Mesodermal cell (in vitro differentiated cells): ENCODE data around the gene MEX3A.
"Not testable (repeated sequence)": the region's sequence is repeated elsewhere in the genome, so short reads cannot be mapped to it uniquely, and the experiment has no call there.

Experiments used
- H3K27ac ChIP-seq: 2 replicates; pipeline ENCODE4 v1.7.0; 2013; ENCODE audit warnings: mild to moderate bottlenecking, low read depth, low read length, moderate library complexity; ENCODE audit not compliant: severe bottlenecking
- H3K36me3 ChIP-seq: 2 replicates; pipeline ENCODE4 v1.7.1; 2013; ENCODE audit warnings: mild to moderate bottlenecking, low read length, moderate library complexity; ENCODE audit not compliant: control insufficient read depth, insufficient read depth
- H3K4me1 ChIP-seq: one replicate; pipeline ENCODE4 v1.7.1; 2013; ENCODE audit warnings: mild to moderate bottlenecking, low read length; ENCODE audit not compliant: insufficient read depth, control insufficient read depth, poor library complexity, severe bottlenecking
- H3K4me3 ChIP-seq: 2 replicates; pipeline ENCODE4 v1.7.0; 2013; ENCODE audit warnings: low read length, control low read depth, mild to moderate bottlenecking; ENCODE audit not compliant: insufficient read depth, poor library complexity, severe bottlenecking; ENCODE audit errors: extremely low read depth
- H3K9me3 ChIP-seq: 2 replicates; pipeline ENCODE4 v1.7.1; 2013; ENCODE audit warnings: mild to moderate bottlenecking, low read length, moderate library complexity; ENCODE audit not compliant: control insufficient read depth
- WGBS, 2 experiments: methylation state at CpG; one replicate each; pipeline ENCODE4 v1.1.5; 2013; ENCODE audit warnings: missing lambda C conversion rate in 2 of 2; ENCODE audit not compliant: insufficient coverage in 2 of 2; 5-methylcytosine and 5-hydroxymethylcytosine counted together

MEX3A gene

GRCh38 chr1:156075162-156075561 is 7.1 kb downstream of the MEX3A start:
- H3K4me1 ChIP-seq: peaks cover 46% of the 10 kb centered on the region
- H3K4me3 ChIP-seq: no peak overlapping the region
- peak overlapping the region; percentile 29 for H3K27ac ChIP-seq
- 43 to 44% methylated on average over 1 of the region's 3 CpGs for WGBS, 2 experiments
- peaks cover 69% of the 10 kb centered on the region for H3K36me3 ChIP-seq
- H3K9me3 ChIP-seq: no peaks in the 10 kb centered on the region

- Histone ChIP-seq H3K4me1 (peaks cover 46% of the 10 kb centered on the region), H3K36me3 (peaks cover 64% of the 10 kb centered on the region), H3K9me3 (no peaks in the 10 kb centered on the region), H3K4me3 (no peak overlapping the region), H3K27ac (peak overlapping the region; percentile 10)
- 70 to 100% methylated on average over 2 of the region's 8 CpGs for WGBS, 2 experiments
Observed at GRCh38 chr1:156074661-156075060, 7.6 kb downstream of the MEX3A start.

- WGBS, 2 experiments: 0% methylated on average over 1 of the region's 5 CpGs; no CpG with 5 or more reads in 1 of the 2 experiments
- no peak overlapping the region for H3K27ac ChIP-seq
- H3K9me3 ChIP-seq: no peaks in the 10 kb centered on the region
- H3K36me3 ChIP-seq: peaks cover 57% of the 10 kb centered on the region
- H3K4me1 ChIP-seq: peaks cover 44% of the 10 kb centered on the region
- H3K4me3 ChIP-seq: no peak overlapping the region
Observed at GRCh38 chr1:156073740-156074139, 8.5 kb downstream of the MEX3A start.

- Histone ChIP-seq H3K4me3 (no peak overlapping the region), H3K4me1 (peaks cover 39% of the 10 kb centered on the region), H3K36me3 (peaks cover 53% of the 10 kb centered on the region), H3K9me3 (no peaks in the 10 kb centered on the region), H3K27ac (peak overlapping the region; percentile 36)
- 0% methylated on average over 1 of the region's 1 CpG for whole genome bisulfite sequencing, 2 experiments
Observed at GRCh38 chr1:156073110-156073687, 9.1 kb downstream of the MEX3A start.

- Histone ChIP-seq H3K4me3 (no peak overlapping the region), H3K4me1 (peaks cover 35% of the 10 kb centered on the region), H3K27ac (no peak overlapping the region), H3K36me3 (peaks cover 44% of the 10 kb centered on the region), H3K9me3 (no peaks in the 10 kb centered on the region)
- WGBS, 2 experiments: 82 to 94% methylated on average over 2 to 3 of the region's 6 CpGs
Observed at GRCh38 chr1:156072251-156072650, 10.0 kb downstream of the MEX3A start.

- WGBS, 2 experiments: 95 to 100% methylated on average over 4 to 7 of the region's 7 CpGs
- not testable (repeated sequence) for H3K27ac ChIP-seq, H3K9me3 ChIP-seq, H3K4me3 ChIP-seq
- peaks cover 35% of the 10 kb centered on the region for H3K36me3 ChIP-seq
- H3K4me1 ChIP-seq: peaks cover 26% of the 10 kb centered on the region
Observed at GRCh38 chr1:156071332-156071816, 10.9 kb downstream of the MEX3A start.

GRCh38 chr1:156070548-156070947 is 11.7 kb downstream of the MEX3A start:
- no peaks in the 10 kb centered on the region for H3K9me3 ChIP-seq
- peaks cover 27% of the 10 kb centered on the region for H3K36me3 ChIP-seq
- no peak overlapping the region for H3K4me3 ChIP-seq
- peaks cover 18% of the 10 kb centered on the region for H3K4me1 ChIP-seq
- WGBS, 2 experiments: 89 to 100% methylated on average over 1 to 4 of the region's 4 CpGs
- peak overlapping the region; percentile 1 for H3K27ac ChIP-seq

GRCh38 chr1:156069490-156070455 is 12.5 kb downstream of the MEX3A start:
- WGBS, 2 experiments: 93 to 95% methylated on average over 3 of the region's 3 CpGs
- H3K4me3 ChIP-seq: no peak overlapping the region

GRCh38 chr1:156067262-156067661 is 15.0 kb downstream of the MEX3A start:
- H3K9me3 ChIP-seq: no peaks in the 10 kb centered on the region

More at GRCh38 chr1:156069490-156070455, 12.5 kb downstream of the MEX3A start:
- Histone ChIP-seq H3K9me3 (no peaks in the 10 kb centered on the region), H3K4me1 (peaks cover 10% of the 10 kb centered on the region), H3K36me3 (peaks cover 19% of the 10 kb centered on the region), H3K27ac (no peak overlapping the region)

GRCh38 chr1:156065871-156066270 is 16.4 kb downstream of the MEX3A start:
- H3K36me3 ChIP-seq: no peaks in the 10 kb centered on the region

More at GRCh38 chr1:156067262-156067661, 15.0 kb downstream of the MEX3A start:
- 81 to 89% methylated on average over 2 of the region's 2 CpGs for WGBS, 2 experiments
- H3K4me1 ChIP-seq: no peaks in the 10 kb centered on the region
- H3K27ac ChIP-seq: no peak overlapping the region
- no peak overlapping the region for H3K4me3 ChIP-seq
- H3K36me3 ChIP-seq: peaks cover under 1% of the 10 kb centered on the region

More at GRCh38 chr1:156065871-156066270, 16.4 kb downstream of the MEX3A start:
- 70 to 86% methylated on average over 11 to 15 of the region's 16 CpGs for WGBS, 2 experiments
- no peak overlapping the region for H3K27ac ChIP-seq
- H3K9me3 ChIP-seq: no peaks in the 10 kb centered on the region
- H3K4me3 ChIP-seq: no peak overlapping the region
- peaks cover 8% of the 10 kb centered on the region for H3K4me1 ChIP-seq
